HepG2 (cell line): ENCODE results near the gene ARHGAP21. TPM values are rescaled to one million over a fixed set of nuclear protein-coding genes. Genes with fewer than 3 reads are reported as not detected.

Experiments used
- BORCS8-MEF2B ChIP-seq: sonication (generic); formaldehyde crosslinking; IDR thresholded peaks from 2 replicates; pipeline ENCODE4 v1.8.0; 2022; ENCODE audit warnings: mild to moderate bottlenecking, missing genetic modification reagents
- CEBPG ChIP-seq: IDR thresholded peaks from 2 replicates; pipeline ENCODE4 v1.6.1; 2016
- HHEX ChIP-seq: IDR thresholded peaks from 2 replicates; pipeline ENCODE4 v1.6.1; 2016; ENCODE audit warnings: control low read depth
- HMGXB4 ChIP-seq, 2 experiments: sonication (generic) in 1 of 2; formaldehyde crosslinking in 1 of 2; IDR thresholded peaks; 2 replicates each; pipeline versions ENCODE4 v1.4.0 to v1.6.1; 2018 to 2020; ENCODE audit warnings: missing genetic modification reagents in 2 of 2, borderline replicate concordance in 1 of 2, low read depth in 1 of 2, mild to moderate bottlenecking in 1 of 2, missing biosample characterization in 1 of 2
- KDM6A ChIP-seq: IDR thresholded peaks from 2 replicates; pipeline ENCODE4 v1.6.1; 2016; ENCODE audit warnings: low read depth
- NR2F1 ChIP-seq, 2 experiments: fragments of 450-650 bp in 1 of 2; formaldehyde crosslinking in 1 of 2; IDR thresholded peaks; 2 replicates each; pipeline versions ENCODE4 v1.5.0 to v1.6.1; 2016 to 2020; ENCODE audit warnings: mild to moderate bottlenecking in 1 of 2, missing compliant biosample characterization in 1 of 2, missing genetic modification reagents in 1 of 2, moderate library complexity in 1 of 2
- RBM39 ChIP-seq: fragments of 200-400 bp; formaldehyde crosslinking; IDR thresholded peaks from one replicate; pipeline ENCODE4 v1.6.1; 2018; ENCODE audit warnings: antibody characterized with exemption, mild to moderate bottlenecking, low read depth, low read length; ENCODE audit not compliant: poor library complexity, severe bottlenecking
- SNAPC4 ChIP-seq: sonication (generic); formaldehyde crosslinking; IDR thresholded peaks from 2 replicates; pipeline ENCODE4 v1.4.0; 2020; ENCODE audit warnings: mild to moderate bottlenecking, missing genetic modification reagents
- SNAPC5 ChIP-seq: sonication (generic); formaldehyde crosslinking; IDR thresholded peaks from 2 replicates; pipeline ENCODE4 v1.8.1; 2023; ENCODE audit warnings: mild to moderate bottlenecking, missing genetic modification reagents, borderline replicate concordance
- TEAD2 ChIP-seq: sonication (generic); formaldehyde crosslinking; IDR thresholded peaks from 2 replicates; pipeline ENCODE4 v1.9.0; 2021; ENCODE audit warnings: missing genetic modification reagents
- TFE3 ChIP-seq: IDR thresholded peaks from 2 replicates; pipeline ENCODE4 v1.6.1; 2016
- TRIM22 ChIP-seq: fragments of 450-650 bp; IDR thresholded peaks from 2 replicates; pipeline ENCODE4 v1.6.1; 2017
- USF2 ChIP-seq, 2 experiments: sonication (generic) in 1 of 2; formaldehyde crosslinking in 1 of 2; IDR thresholded peaks; 2 replicates each; pipeline versions ENCODE4 v1.5.1 to v1.6.1; 2011 to 2020; ENCODE audit warnings: borderline replicate concordance in 1 of 2, low read depth in 1 of 2, low read length in 1 of 2, mild to moderate bottlenecking in 1 of 2, missing genetic modification reagents in 1 of 2, moderate library complexity in 1 of 2
- ZNF235 ChIP-seq: sonication (generic); formaldehyde crosslinking; IDR thresholded peaks from 2 replicates; pipeline ENCODE4 v1.8.1; 2023; ENCODE audit warnings: mild to moderate bottlenecking, missing genetic modification reagents, borderline replicate concordance
- ZNF572 ChIP-seq: sonication (generic); formaldehyde crosslinking; IDR thresholded peaks from 2 replicates; pipeline ENCODE4 v1.5.1; 2020; ENCODE audit warnings: mild to moderate bottlenecking, missing genetic modification reagents
- ZNF724P ChIP-seq: sonication (generic); formaldehyde crosslinking; IDR thresholded peaks from 2 replicates; pipeline ENCODE4 v1.8.0; 2022; ENCODE audit warnings: missing genetic modification reagents, borderline replicate concordance
- ZNF790 ChIP-seq: sonication (generic); formaldehyde crosslinking; IDR thresholded peaks from 2 replicates; pipeline ENCODE4 v1.8.0; 2022; ENCODE audit warnings: missing genetic modification reagents, mild to moderate bottlenecking, borderline replicate concordance
- polyA plus RNA-seq, 8 experiments: library from polyadenylated mRNA; depleted of rRNA in 3 of 8; stranded (reverse) in 7 of 8; unstranded in 1 of 8; fragments of >200 nt; fragmentation: Illumina TruSeq in 4 of 8; extraction: Trizol in 4 of 8; gene quantifications; 2 replicates each; pipeline versions ENCODE4 v1.2.1 to v1.2.3, GENCODE V29; 2011 to 2016; ENCODE audit warnings: low read depth in 4 of 8, missing spikeins in 1 of 8, mixed read lengths in 1 of 8; ENCODE audit not compliant: insufficient read depth in 1 of 8
- total RNA-seq, 5 experiments: library from RNA; depleted of rRNA; stranded (reverse); fragments of >200 nt; fragmentation: Illumina TruSeq; extraction: Trizol; gene quantifications; 2 replicates each; pipeline ENCODE4 v1.2.3, GENCODE V29; 2016; ENCODE audit warnings: low read depth in 1 of 5

ARHGAP21 gene
- total and polyA plus RNA-seq, 2 of the 13 experiments (the other 11 are each of a cell fraction or from before 2014, with no cell fraction given), result 23.9 to 26.6 TPM

- TF ChIP-seq SNAPC4 (CRISPR knock-in tag), result no peak
- no peak for TF ChIP-seq ZNF572 (CRISPR knock-in tag)
- no peak for TF ChIP-seq HMGXB4 (CRISPR knock-in tag; IDR thresholded peaks at IDR 0.05; ENCODE audit: borderline replicate concordance in 1 of 2, low read depth in 1 of 2)
- peak; percentile 85 to 97 for TF ChIP-seq NR2F1 (CRISPR knock-in tag; IDR thresholded peaks at IDR 0.05)
- no peak for TF ChIP-seq TEAD2 (CRISPR knock-in tag)
- peak; percentile 58 for TF ChIP-seq CEBPG (CRISPR knock-in tag)
- no peak for TF ChIP-seq TRIM22
- TF ChIP-seq USF2 (IDR thresholded peaks at IDR 0.05; ENCODE audit: low read depth, low read length), result no peak
- no peak for TF ChIP-seq USF2 (CRISPR knock-in tag; IDR thresholded peaks at IDR 0.05; ENCODE audit: borderline replicate concordance)
- no peak for TF ChIP-seq BORCS8-MEF2B (CRISPR knock-in tag)
- TF ChIP-seq TFE3 (CRISPR knock-in tag), result peak; percentile 53; the same call in 1 of the 2 replicates
- TF ChIP-seq SNAPC5 (CRISPR knock-in tag), result no peak
- no peak for TF ChIP-seq ZNF724P (CRISPR knock-in tag)
- TF ChIP-seq RBM39, result no peak
- no peak for TF ChIP-seq ZNF235 (CRISPR knock-in tag)
- no peak for TF ChIP-seq ZNF790 (CRISPR knock-in tag)
- TF ChIP-seq KDM6A (CRISPR knock-in tag), result peak; percentile 92
- TF ChIP-seq HHEX, result peak; percentile 79
Measured at GRCh38 chr10:24541239-24541753, 182.4 kb downstream of the ARHGAP21 start (continued).
